Muscle of leg (tissue), 11 donors: ENCODE data around the gene SNAP47. TPM values are rescaled to one million over a fixed set of nuclear protein-coding genes. Genes with fewer than 3 reads are reported as not detected.

Source experiments
- DNase-seq: peaks from one replicate; pipeline ENCODE4 v3.0.0; 2013
- H3K27ac ChIP-seq: one replicate; pipeline ENCODE4 v1.5.1; 2013; ENCODE audit warnings: mild to moderate bottlenecking, low read length, control low read depth
- H3K27me3 ChIP-seq: one replicate; pipeline ENCODE4 v1.6.1; 2013; ENCODE audit warnings: low read length; ENCODE audit not compliant: control insufficient read depth, insufficient read depth
- H3K36me3 ChIP-seq: one replicate; pipeline ENCODE4 v1.6.1; 2013; ENCODE audit warnings: low read length; ENCODE audit not compliant: control insufficient read depth, insufficient read depth
- H3K4me1 ChIP-seq: one replicate; pipeline ENCODE4 v1.6.1; 2013; ENCODE audit warnings: low read length; ENCODE audit not compliant: control insufficient read depth, insufficient read depth
- H3K4me3 ChIP-seq: one replicate; pipeline ENCODE4 v1.5.1; 2013; ENCODE audit warnings: low read length, control low read depth
- H3K9me3 ChIP-seq: replicated peaks from 2 replicates; pipeline ENCODE4 v1.6.1; 2013; ENCODE audit warnings: low read depth, low read length; ENCODE audit not compliant: control insufficient read depth
- WGBS: methylation state at CpG from one replicate; pipeline ENCODE4 v1.1.5; 2013; ENCODE audit warnings: missing lambda C conversion rate; ENCODE audit not compliant: insufficient coverage; 5-methylcytosine and 5-hydroxymethylcytosine counted together
- polyA plus RNA-seq, 8 donors: library from polyadenylated mRNA; unstranded; fragments of 120-200 nt; gene quantifications; one replicate each; pipeline versions ENCODE4 v1.2.1 to v1.2.3, GENCODE V29; 2013; ENCODE audit warnings: inconsistent platforms in 1 of 8, low replicate concordance in 1 of 8; ENCODE audit not compliant: insufficient read length in 8 of 8, insufficient read depth in 1 of 8
- total RNA-seq: library from RNA; stranded (reverse); fragments of 120-200 nt; gene quantifications from one replicate; pipeline ENCODE4 v1.2.4, GENCODE V29; 2013

The SNAP47 gene
- total and polyA plus RNA-seq, 9 donors, result 24.7 to 38.3 (median 30.4) TPM

- Histone ChIP-seq H3K36me3 (no peaks in the 10 kb centered on the region), H3K9me3 (no peaks in the 10 kb centered on the region), H3K4me3 (no peak overlapping the region), H3K27ac (no peak overlapping the region), H3K27me3 (no peaks in the 10 kb centered on the region), H3K4me1 (peaks cover 33% of the 10 kb centered on the region)
- no peak for DNase-seq
- WGBS, result no CpG with 5 or more reads among the region's 3 CpGs
Measured at GRCh38 chr1:227797144-227797543, 61.9 kb downstream of the SNAP47 start.

GRCh38 chr1:227797625-227798024, 62.4 kb downstream of the SNAP47 start:
- H3K4me1 ChIP-seq, result peaks cover 28% of the 10 kb centered on the region
- no peak overlapping the region for H3K27ac ChIP-seq
- 100% methylated on average over 1 of the region's 3 CpGs for WGBS
- no peaks in the 10 kb centered on the region for H3K27me3 ChIP-seq
- no peaks in the 10 kb centered on the region for H3K36me3 ChIP-seq
- H3K4me3 ChIP-seq, result no peak overlapping the region
- H3K9me3 ChIP-seq, result no peaks in the 10 kb centered on the region
- no peak for DNase-seq

GRCh38 chr1:227798078-227798802, 63.0 kb downstream of the SNAP47 start:
- Histone ChIP-seq H3K36me3 (no peaks in the 10 kb centered on the region), H3K9me3 (no peaks in the 10 kb centered on the region), H3K27me3 (no peaks in the 10 kb centered on the region), H3K4me1 (peaks cover 22% of the 10 kb centered on the region), H3K4me3 (no peak overlapping the region), H3K27ac (no peak overlapping the region)
- no peak for DNase-seq
- 75% methylated on average over 13 of the region's 16 CpGs for WGBS

DNA sequence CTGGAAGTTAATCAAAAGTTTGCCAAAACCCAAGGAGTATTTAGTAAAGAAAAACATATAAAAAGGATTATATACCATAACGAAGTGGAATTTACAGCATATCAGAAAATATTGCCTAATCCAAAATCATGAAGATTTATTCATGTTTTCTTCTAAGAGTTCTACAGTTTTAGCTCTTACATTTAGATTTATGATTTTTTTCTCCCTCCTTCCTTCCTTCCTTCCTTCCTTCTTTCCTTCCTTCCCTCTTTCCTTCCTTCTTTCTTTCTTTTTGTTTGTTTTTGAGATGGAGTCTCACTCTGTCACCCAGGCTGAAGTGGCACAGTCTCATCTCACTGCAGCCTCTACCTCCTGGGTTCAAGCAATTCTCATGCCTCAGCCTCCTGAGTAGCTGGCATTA, 64.5 kb downstream of the SNAP47 start:
- peaks cover 7% of the 10 kb centered on the region for H3K4me1 ChIP-seq
- H3K4me3 ChIP-seq, result no peak overlapping the region
- H3K9me3 ChIP-seq, result peaks cover 2% of the 10 kb centered on the region
- DNase-seq, result no peak
- no peaks in the 10 kb centered on the region for H3K36me3 ChIP-seq
- H3K27me3 ChIP-seq, result no peaks in the 10 kb centered on the region
- no CpG with 5 or more reads among the region's 1 CpG for WGBS
- H3K27ac ChIP-seq, result no peak overlapping the region

DNA sequence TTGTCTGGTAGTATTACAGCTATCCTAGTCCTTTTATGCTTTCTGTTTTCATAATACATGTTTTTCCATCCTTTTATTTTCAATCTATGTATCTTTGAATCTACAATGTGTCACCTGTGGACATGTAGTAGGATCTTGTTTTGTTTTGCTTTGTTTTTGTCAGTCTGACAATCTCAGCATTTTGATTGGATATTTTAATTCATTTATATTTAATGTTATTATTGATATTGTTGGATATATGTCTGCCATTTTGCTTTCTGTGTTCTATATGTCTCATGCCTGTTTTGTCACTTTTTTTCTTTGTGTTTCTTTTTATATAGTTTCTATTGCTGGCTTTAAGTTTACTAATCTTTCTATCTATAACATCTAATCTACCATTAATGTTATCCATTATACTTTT, 68.7 kb downstream of the SNAP47 start:
- no peaks in the 10 kb centered on the region for H3K36me3 ChIP-seq
- H3K27me3 ChIP-seq, result no peaks in the 10 kb centered on the region
- H3K27ac ChIP-seq, result no peak overlapping the region
- no peak overlapping the region for H3K4me3 ChIP-seq
- H3K9me3 ChIP-seq, result peaks cover 4% of the 10 kb centered on the region
- H3K4me1 ChIP-seq, result no peaks in the 10 kb centered on the region
- no peak for DNase-seq

GRCh38 chr1:227805606-227806197, 70.5 kb downstream of the SNAP47 start:
- Histone ChIP-seq H3K36me3 (no peaks in the 10 kb centered on the region), H3K27me3 (no peaks in the 10 kb centered on the region), H3K27ac (no peak overlapping the region), H3K9me3 (peaks cover 4% of the 10 kb centered on the region), H3K4me3 (no peak overlapping the region), H3K4me1 (no peaks in the 10 kb centered on the region)
- 64% methylated on average over 3 of the region's 6 CpGs for WGBS
- no peak for DNase-seq

DNA sequence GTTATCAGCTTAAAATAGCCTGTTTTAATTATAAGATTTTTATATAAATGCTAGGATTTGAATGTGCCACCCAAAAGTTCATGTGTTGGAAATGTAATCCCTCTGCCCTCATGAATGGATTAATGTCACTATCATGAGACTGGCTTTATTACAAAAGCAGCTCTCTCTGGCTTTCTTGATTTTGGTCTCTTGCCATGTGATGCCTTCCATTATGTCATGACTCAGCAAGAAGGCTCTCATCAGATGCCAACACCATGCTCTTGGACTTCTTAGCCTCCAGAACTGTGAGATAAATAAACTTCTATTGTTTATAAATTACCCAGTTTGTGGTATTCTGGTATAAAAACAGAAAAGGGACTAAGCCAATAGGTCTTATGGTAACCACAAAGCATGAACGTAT, 73.3 kb downstream of the SNAP47 start:
- Histone ChIP-seq H3K27ac (no peak overlapping the region), H3K4me3 (no peak overlapping the region), H3K9me3 (peaks cover 4% of the 10 kb centered on the region), H3K4me1 (no peaks in the 10 kb centered on the region), H3K27me3 (no peaks in the 10 kb centered on the region), H3K36me3 (no peaks in the 10 kb centered on the region)
- DNase-seq, result no peak
- WGBS, result no CpG with 5 or more reads among the region's 1 CpG

DNA sequence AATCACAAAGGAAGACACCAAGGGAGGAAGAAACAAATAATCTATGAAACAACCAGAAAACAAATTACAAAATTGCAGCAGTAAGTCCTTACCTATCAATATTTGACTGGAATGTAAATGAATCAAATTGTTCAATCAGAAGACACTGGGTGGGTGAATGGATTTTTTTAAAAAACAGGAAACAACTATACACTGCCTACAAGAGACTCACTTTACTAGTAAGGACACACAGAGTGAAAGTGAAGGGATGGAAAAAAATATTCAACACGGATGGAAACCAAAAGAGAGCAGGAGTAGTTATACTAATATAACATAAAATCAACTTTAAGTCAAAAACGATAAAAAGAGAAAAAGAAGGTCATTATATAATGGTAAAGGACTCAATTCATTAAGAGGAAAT, 73.8 kb downstream of the SNAP47 start:
- Histone ChIP-seq H3K4me1 (no peaks in the 10 kb centered on the region), H3K27ac (no peak overlapping the region), H3K36me3 (no peaks in the 10 kb centered on the region), H3K27me3 (no peaks in the 10 kb centered on the region), H3K4me3 (no peak overlapping the region), H3K9me3 (peaks cover 6% of the 10 kb centered on the region)
- no peak for DNase-seq
- no CpG with 5 or more reads among the region's 2 CpGs for WGBS

- no peak overlapping the region for H3K27ac ChIP-seq
- no peak overlapping the region for H3K4me3 ChIP-seq
- WGBS, result 96% methylated on average over 2 of the region's 2 CpGs
Measured at GRCh38 chr1:227813962-227814361, 78.7 kb downstream of the SNAP47 start.

DNA sequence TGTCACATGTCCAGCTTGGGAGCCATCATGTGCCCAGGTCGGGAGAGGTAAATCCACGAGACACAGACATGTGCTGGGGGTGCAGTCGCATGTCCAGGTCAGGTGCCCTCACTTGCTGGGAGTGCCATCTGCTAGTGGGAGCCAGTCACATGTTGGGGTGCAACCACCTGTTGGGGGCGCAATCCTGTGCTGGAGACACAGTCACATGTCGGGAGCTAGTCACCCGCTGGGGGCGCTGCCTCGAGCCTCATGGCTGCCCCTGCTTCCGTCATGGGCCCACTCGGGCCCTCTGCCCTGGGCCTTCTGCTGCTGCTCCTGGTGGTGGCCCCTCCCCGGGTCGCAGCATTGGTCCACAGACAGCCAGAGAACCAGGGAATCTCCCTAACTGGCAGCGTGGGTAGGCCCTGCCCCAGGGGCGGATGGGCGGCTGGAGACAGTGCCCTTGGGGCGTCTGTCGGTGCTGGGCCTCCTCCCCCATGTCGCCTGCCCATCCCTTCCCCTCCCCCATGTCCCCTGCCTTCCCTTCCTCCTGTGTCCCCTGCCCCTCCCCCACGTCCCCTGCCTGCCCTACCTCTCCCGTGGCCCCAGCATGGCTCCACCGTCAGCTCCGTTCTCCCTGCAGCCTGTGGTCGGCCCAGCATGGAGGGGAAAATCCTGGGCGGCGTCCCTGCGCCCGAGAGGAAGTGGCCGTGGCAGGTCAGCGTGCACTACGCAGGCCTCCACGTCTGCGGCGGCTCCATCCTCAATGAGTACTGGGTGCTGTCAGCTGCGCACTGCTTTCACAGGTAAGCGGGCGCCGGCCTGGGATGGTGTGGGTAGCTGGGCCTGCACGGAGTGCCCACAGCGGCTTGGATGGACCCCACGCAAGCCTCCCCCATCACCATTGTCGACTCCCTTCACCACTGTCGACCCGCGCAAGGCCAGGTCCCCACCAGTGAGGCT, 80.5 kb downstream of the SNAP47 start, which contains the start of gene PRSS38:
TSS of gene PRSS38 (plus strand) at position 208 of the 942 bp plus-strand sequence. CDS start at position 250, 42 bp downstream.
- H3K36me3 ChIP-seq, result no peaks in the 10 kb centered on the region
- peaks cover 5% of the 10 kb centered on the region for H3K9me3 ChIP-seq
- no peaks in the 10 kb centered on the region for H3K27me3 ChIP-seq
- no peak within 1 kb of the TSS for H3K4me3 ChIP-seq
- no peak within 1 kb of the TSS for H3K27ac ChIP-seq
- 94% methylated on average over 38 of the region's 44 CpGs for WGBS
- no peaks in the 10 kb centered on the region for H3K4me1 ChIP-seq
- no peak for DNase-seq

More at GRCh38 chr1:227813962-227814361, 78.7 kb downstream of the SNAP47 start:
- H3K27me3 ChIP-seq, result no peaks in the 10 kb centered on the region
- DNase-seq, result no peak
- H3K4me1 ChIP-seq, result no peaks in the 10 kb centered on the region
- H3K36me3 ChIP-seq, result no peaks in the 10 kb centered on the region
- H3K9me3 ChIP-seq, result peaks cover 5% of the 10 kb centered on the region
